GM12865 (cell line): ENCODE measurements around the gene BRSK1.

Experiments
- DNase-seq: peaks from one replicate; pipeline ENCODE4 v3.0.0; 2010; ENCODE audit warnings: low read depth
- H3K4me3 ChIP-seq: 2 replicates; pipeline ENCODE4 v1.5.1; 2011; ENCODE audit warnings: mild to moderate bottlenecking, low read depth, low read length, control low read depth
- TF ChIP-seq, protein P1 (sequence below): IDR thresholded peaks from 2 replicates; pipeline ENCODE4 v1.5.1; 2011; ENCODE audit warnings: low read length, control low read depth, low read depth, inconsistent platforms; ENCODE audit not compliant: insufficient read depth; ENCODE audit errors: missing control alignments

The BRSK1 gene

DNA sequence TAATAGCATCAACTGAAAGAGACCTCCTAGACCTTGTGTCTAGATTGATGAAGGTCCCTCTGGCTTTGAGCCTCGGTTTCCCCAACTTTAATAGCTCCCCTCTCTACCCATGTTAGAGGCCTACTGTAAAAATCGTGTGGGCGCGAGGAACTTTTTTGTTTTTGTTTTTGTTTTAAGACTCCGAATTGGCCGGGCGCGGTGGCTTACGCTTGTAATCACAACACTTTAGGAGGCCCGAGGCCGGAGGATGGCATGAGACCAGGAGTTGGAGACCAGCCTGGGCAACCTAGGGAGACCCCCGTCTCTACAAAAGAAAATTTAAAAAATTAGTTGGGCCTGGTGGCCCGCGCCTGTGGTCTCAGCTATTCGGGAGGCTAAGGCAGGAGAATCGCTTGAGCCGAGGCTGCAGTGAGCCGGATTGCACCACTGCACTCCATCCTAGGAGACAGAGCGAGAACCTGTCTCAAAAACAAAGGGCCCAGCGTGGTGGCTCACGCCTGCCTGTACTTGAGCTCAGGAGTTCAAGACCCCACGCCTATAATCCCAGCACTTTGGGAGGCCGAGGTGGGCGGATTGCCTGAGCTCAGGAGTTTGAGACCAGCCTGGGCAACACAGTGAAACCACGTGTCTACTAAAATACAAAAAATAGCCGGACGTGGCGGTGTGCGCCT, 24.1 kb upstream of the BRSK1 start:
- no peak for DNase-seq
- peak overlapping the region; percentile 52 for H3K4me3 ChIP-seq
- TF ChIP-seq, protein P1, sequence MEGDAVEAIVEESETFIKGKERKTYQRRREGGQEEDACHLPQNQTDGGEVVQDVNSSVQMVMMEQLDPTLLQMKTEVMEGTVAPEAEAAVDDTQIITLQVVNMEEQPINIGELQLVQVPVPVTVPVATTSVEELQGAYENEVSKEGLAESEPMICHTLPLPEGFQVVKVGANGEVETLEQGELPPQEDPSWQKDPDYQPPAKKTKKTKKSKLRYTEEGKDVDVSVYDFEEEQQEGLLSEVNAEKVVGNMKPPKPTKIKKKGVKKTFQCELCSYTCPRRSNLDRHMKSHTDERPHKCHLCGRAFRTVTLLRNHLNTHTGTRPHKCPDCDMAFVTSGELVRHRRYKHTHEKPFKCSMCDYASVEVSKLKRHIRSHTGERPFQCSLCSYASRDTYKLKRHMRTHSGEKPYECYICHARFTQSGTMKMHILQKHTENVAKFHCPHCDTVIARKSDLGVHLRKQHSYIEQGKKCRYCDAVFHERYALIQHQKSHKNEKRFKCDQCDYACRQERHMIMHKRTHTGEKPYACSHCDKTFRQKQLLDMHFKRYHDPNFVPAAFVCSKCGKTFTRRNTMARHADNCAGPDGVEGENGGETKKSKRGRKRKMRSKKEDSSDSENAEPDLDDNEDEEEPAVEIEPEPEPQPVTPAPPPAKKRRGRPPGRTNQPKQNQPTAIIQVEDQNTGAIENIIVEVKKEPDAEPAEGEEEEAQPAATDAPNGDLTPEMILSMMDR = no peak

DNA sequence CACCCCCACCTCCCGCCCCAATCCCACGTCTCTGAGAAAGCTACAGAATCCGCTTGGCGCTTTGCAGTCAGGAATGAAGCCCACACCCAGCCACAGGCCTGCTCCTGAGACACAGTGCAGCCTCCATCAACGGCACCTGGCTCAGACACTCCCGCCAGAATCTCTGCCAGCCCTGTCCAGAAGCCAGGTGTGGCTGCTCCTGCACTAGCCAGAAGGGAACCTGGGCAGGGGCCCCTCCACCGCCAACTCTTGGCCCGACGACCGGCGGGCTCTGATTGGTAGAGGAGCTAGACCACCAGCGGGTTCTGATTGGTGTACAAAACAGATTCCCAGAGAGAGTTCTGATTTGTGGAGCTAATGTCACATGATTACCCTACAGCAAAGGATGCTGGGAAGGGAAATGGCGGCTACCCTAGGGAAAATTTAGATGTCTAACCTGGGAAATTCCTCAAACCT, 22.1 kb upstream of the BRSK1 start:
- TF ChIP-seq, protein P1 = no peak
- no peak for DNase-seq
- no peak overlapping the region for H3K4me3 ChIP-seq

DNA sequence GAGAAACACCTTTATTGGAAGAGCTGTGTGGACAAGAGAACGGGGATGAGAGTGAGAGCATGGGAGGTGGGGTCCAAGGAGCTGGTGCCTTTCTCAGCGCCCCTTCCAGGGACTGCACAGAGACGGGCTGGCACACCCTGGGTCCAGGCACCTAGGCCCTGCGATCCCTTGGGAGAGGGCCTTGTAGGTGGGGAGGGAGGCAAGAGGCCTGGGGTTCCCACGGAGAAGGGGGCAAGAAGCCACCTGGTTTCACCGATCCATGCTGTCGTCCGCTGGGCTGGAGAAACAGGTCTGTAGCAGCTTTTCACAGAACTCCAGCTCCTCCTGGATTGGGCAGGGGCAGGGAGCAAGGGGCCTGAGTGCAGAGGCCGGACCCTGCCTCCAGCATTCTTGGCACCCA, 21.4 kb upstream of the BRSK1 start:
- TF ChIP-seq, protein P1 = no peak
- no peak overlapping the region for H3K4me3 ChIP-seq
- DNase-seq = no peak

DNA sequence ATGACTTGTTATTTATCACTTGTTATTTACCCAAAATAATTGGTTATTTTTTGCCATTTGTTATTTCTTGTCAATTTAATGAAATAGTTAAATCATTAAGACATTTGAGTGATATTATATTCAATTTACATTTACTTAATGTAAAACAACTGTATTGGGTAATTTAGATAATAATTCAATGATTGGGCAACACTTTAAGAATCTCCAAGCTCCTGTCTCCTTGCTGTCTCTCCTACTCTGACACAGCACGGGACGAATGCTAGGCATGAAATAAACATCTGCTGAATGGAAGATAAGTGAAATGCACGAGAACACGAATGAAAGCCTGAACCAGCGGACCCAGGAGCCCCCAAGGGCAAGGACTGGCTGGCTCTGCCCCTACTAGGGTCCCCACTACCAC, 19.3 kb upstream of the BRSK1 start:
- TF ChIP-seq, protein P1 = no peak
- H3K4me3 ChIP-seq = no peak overlapping the region
- DNase-seq = no peak

DNA sequence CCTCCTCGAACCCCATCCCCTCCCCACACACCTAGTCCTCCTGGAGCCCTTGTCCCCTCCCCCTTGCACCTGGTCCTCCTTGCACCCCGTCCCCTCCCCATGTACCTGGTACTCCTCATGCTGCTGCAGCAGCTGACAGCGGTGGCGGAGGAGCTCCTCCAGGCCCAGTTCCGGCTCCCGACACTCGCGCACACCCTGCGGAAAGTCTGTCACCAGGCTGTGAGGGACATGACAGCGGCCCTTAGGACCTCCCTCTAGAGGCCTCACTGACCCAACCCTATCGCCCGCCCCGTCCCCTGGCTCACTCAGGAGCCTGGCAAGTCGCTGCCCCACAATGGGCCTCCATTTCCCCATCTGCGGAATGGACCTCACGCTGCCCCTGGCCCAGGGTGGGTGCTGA, 18.6 kb upstream of the BRSK1 start:
- no peak for DNase-seq
- H3K4me3 ChIP-seq = no peak overlapping the region
- TF ChIP-seq, protein P1 = no peak

DNA sequence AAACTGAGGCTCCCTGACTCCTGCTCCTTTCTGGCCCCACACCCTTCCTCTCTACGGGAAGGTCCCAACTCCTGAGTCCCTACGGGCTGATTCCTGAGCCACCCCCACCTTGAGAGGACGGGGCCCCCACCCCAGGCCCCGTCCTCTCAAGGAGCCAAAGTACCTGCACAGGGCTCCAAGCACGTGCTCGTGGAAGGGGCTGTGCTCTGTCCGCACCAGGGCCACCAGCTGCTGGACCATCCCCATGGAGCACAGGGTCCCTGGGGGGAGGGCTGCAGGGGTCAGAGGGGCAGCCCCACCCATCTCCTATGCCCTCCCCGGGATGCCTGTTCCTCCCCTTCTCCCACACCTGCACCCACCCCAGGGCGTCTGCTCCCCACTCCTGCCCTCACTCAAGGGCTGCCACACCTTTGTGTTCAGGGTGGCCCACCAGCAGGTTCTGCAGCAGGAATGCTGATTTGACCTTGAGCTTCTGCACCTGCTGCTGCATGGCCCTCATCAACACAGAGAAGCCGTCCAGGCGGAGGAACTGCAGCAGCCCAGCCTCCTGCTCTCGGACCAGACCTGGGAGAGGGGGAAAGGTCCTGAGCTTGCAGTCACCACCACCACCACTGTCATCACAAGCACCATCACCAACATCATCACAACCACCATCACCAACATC, 17.9 kb upstream of the BRSK1 start:
- no peak for DNase-seq
- no peak overlapping the region for H3K4me3 ChIP-seq
- TF ChIP-seq, protein P1 = no peak
